ENCODE data around the gene ANKRD2.
"Not testable (repeated sequence)": the region's sequence is repeated elsewhere in the genome, so short reads cannot be mapped to it uniquely, and the experiment has no call there.

The ANKRD2 gene

DNA sequence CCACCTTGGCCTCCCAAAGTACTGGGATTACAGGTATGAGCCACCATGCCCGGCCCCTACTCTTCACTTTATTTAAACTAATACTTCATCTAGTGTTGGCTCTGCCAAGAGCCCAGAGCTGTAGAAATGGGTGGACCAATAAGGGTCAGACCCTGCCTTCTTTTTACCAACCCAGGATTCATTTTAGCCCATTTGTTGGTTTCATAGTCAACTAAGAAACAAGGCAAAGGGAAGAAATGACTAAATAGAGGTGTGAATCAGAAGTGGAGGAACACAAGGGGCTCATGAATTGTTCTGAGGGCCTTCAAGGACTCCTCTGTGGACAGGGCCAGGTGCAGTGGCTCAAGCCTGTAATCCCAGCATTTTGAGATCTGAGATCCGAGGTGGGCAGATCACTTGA is 1.1 kb downstream of the ANKRD2 start:
- Histone ChIP-seq H3K4me1 (ENCODE audit: control insufficient read depth, insufficient read depth, low read length, unreplicated experiment) (peaks cover 28% of the 10 kb centered on the region), H3K27ac (ENCODE audit: low read depth, low read length) (no peak overlapping the region), H2AFZ (ENCODE audit: low read length, unreplicated experiment) (no peak overlapping the region), H3K27me3 (ENCODE audit: insufficient read depth, low read length) (no peaks in the 10 kb centered on the region), H3K79me2 (ENCODE audit: control insufficient read depth, insufficient read depth, low read length, unreplicated experiment) (no peaks in the 10 kb centered on the region), H3K4me3 (ENCODE audit: low read depth, low read length) (no peak overlapping the region), H3K36me3 (ENCODE audit: insufficient read depth, low read length) (no peaks in the 10 kb centered on the region)

GRCh38 chr10:97574374-97575126 is 2.0 kb downstream of the ANKRD2 start:
- no peak overlapping the region for H2AFZ ChIP-seq (ENCODE audit: low read length, unreplicated experiment)
- H3K27ac ChIP-seq (ENCODE audit: low read depth, low read length): peak overlapping the region; percentile 58
- H3K4me1 ChIP-seq (ENCODE audit: control insufficient read depth, insufficient read depth, low read length, unreplicated experiment): peaks cover 28% of the 10 kb centered on the region

GRCh38 chr10:97575127-97575668 is 2.6 kb downstream of the ANKRD2 start:
- Histone ChIP-seq H3K27me3 (ENCODE audit: insufficient read depth, low read length) (no peaks in the 10 kb centered on the region), H3K79me2 (ENCODE audit: control insufficient read depth, insufficient read depth, low read length, unreplicated experiment) (no peaks in the 10 kb centered on the region), H3K27ac (ENCODE audit: low read depth, low read length) (peak overlapping the region; percentile 58), H2AFZ (ENCODE audit: low read length, unreplicated experiment) (no peak overlapping the region), H3K4me1 (ENCODE audit: control insufficient read depth, insufficient read depth, low read length, unreplicated experiment) (peaks cover 28% of the 10 kb centered on the region), H3K36me3 (ENCODE audit: insufficient read depth, low read length) (no peaks in the 10 kb centered on the region), H3K4me3 (ENCODE audit: low read depth, low read length) (no peak overlapping the region)

More at GRCh38 chr10:97574374-97575126, 2.0 kb downstream of the ANKRD2 start:
- Histone ChIP-seq H3K4me3 (ENCODE audit: low read depth, low read length) (no peak overlapping the region), H3K79me2 (ENCODE audit: control insufficient read depth, insufficient read depth, low read length, unreplicated experiment) (no peaks in the 10 kb centered on the region), H3K36me3 (ENCODE audit: insufficient read depth, low read length) (no peaks in the 10 kb centered on the region), H3K27me3 (ENCODE audit: insufficient read depth, low read length) (no peaks in the 10 kb centered on the region)

- not testable (repeated sequence) for H2AFZ ChIP-seq (ENCODE audit: low read length, unreplicated experiment); H3K27me3 ChIP-seq (ENCODE audit: insufficient read depth, low read length); H3K4me3 ChIP-seq (ENCODE audit: low read depth, low read length); H3K27ac ChIP-seq (ENCODE audit: low read depth, low read length); H3K79me2 ChIP-seq (ENCODE audit: control insufficient read depth, insufficient read depth, low read length, unreplicated experiment); H3K36me3 ChIP-seq (ENCODE audit: insufficient read depth, low read length)
- H3K4me1 ChIP-seq (ENCODE audit: control insufficient read depth, insufficient read depth, low read length, unreplicated experiment): peaks cover 28% of the 10 kb centered on the region
Measured at GRCh38 chr10:97576487-97576886, 3.9 kb downstream of the ANKRD2 start.

GRCh38 chr10:97577701-97578100 is 5.1 kb downstream of the ANKRD2 start:
- H3K79me2 ChIP-seq (ENCODE audit: control insufficient read depth, insufficient read depth, low read length, unreplicated experiment): no peaks in the 10 kb centered on the region
- H3K36me3 ChIP-seq (ENCODE audit: insufficient read depth, low read length): no peaks in the 10 kb centered on the region
- H3K4me1 ChIP-seq (ENCODE audit: control insufficient read depth, insufficient read depth, low read length, unreplicated experiment): peaks cover 24% of the 10 kb centered on the region
- no peak overlapping the region for H2AFZ ChIP-seq (ENCODE audit: low read length, unreplicated experiment)
- no peaks in the 10 kb centered on the region for H3K27me3 ChIP-seq (ENCODE audit: insufficient read depth, low read length)
- no peak overlapping the region for H3K27ac ChIP-seq (ENCODE audit: low read depth, low read length)
- no peak overlapping the region for H3K4me3 ChIP-seq (ENCODE audit: low read depth, low read length)

DNA sequence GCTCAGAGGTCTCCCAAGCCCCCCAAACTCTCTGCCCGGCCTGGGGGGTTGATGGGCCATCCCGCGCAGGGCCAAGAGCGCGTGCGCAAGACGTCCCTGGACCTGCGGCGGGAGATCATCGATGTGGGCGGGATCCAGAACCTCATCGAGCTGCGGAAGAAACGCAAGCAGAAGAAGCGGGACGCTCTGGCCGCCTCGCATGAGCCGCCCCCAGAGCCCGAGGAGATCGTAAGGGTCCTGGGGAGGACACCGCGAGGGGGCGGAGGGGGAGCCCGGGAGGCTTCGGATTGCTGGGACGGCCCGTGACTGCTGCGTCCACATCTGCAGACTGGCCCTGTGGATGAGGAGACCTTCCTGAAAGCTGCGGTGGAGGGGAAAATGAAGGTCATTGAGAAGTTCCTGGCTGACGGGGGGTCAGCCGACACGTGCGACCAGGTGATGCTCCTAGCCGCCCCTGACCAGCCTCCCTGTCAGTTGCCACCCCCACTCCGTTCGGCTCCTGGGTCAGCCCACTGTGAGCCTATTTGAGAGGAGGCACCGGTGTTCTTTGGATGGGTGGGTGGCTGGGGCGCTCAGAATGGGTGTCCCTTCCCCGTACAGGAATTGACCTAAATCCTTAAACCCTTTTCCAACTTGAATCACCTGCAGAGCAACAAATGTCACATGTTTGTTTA is 5.7 kb downstream of the ANKRD2 start:
- no peak overlapping the region for H3K27ac ChIP-seq (ENCODE audit: low read depth, low read length)
- H3K27me3 ChIP-seq (ENCODE audit: insufficient read depth, low read length): no peaks in the 10 kb centered on the region
- H3K4me3 ChIP-seq (ENCODE audit: low read depth, low read length): no peak overlapping the region
- H3K79me2 ChIP-seq (ENCODE audit: control insufficient read depth, insufficient read depth, low read length, unreplicated experiment): no peaks in the 10 kb centered on the region
- peaks cover 18% of the 10 kb centered on the region for H3K4me1 ChIP-seq (ENCODE audit: control insufficient read depth, insufficient read depth, low read length, unreplicated experiment)
- no peak overlapping the region for H2AFZ ChIP-seq (ENCODE audit: low read length, unreplicated experiment)
- no peaks in the 10 kb centered on the region for H3K36me3 ChIP-seq (ENCODE audit: insufficient read depth, low read length)

- H3K36me3 ChIP-seq (ENCODE audit: insufficient read depth, low read length): no peaks in the 10 kb centered on the region
- H3K79me2 ChIP-seq (ENCODE audit: control insufficient read depth, insufficient read depth, low read length, unreplicated experiment): no peaks in the 10 kb centered on the region
- H3K4me1 ChIP-seq (ENCODE audit: control insufficient read depth, insufficient read depth, low read length, unreplicated experiment): peaks cover 8% of the 10 kb centered on the region
- H3K4me3 ChIP-seq (ENCODE audit: low read depth, low read length): no peak overlapping the region
- no peak overlapping the region for H2AFZ ChIP-seq (ENCODE audit: low read length, unreplicated experiment)
- no peaks in the 10 kb centered on the region for H3K27me3 ChIP-seq (ENCODE audit: insufficient read depth, low read length)
- H3K27ac ChIP-seq (ENCODE audit: low read depth, low read length): no peak overlapping the region
Measured at GRCh38 chr10:97580421-97581367, 8.1 kb downstream of the ANKRD2 start.

GRCh38 chr10:97582169-97582568 is 9.6 kb downstream of the ANKRD2 start:
- Histone ChIP-seq H3K36me3 (ENCODE audit: insufficient read depth, low read length) (no peaks in the 10 kb centered on the region), H3K27me3 (ENCODE audit: insufficient read depth, low read length) (no peaks in the 10 kb centered on the region), H3K27ac (ENCODE audit: low read depth, low read length) (no peak overlapping the region)

DNA sequence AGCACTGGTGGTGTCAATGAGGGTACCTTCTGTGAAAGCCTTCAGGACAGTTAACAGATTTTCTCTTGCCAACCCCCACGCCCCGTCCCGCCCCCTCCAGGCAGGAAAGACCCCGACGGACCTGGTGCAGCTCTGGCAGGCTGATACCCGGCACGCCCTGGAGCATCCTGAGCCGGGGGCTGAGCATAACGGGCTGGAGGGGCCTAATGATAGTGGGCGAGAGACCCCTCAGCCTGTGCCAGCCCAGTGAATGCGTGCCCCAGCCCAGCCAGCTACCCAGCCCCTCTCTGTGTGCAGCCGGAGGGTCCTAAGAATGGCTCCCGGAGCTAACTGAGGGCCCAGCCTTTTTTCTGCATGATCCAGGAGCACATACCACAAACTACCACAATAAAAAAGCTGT is 10.9 kb downstream of the ANKRD2 start:
- peaks cover 8% of the 10 kb centered on the region for H3K4me1 ChIP-seq (ENCODE audit: control insufficient read depth, insufficient read depth, low read length, unreplicated experiment)
- H3K79me2 ChIP-seq (ENCODE audit: control insufficient read depth, insufficient read depth, low read length, unreplicated experiment): no peaks in the 10 kb centered on the region
- no peak overlapping the region for H3K4me3 ChIP-seq (ENCODE audit: low read depth, low read length)
- no peak overlapping the region for H2AFZ ChIP-seq (ENCODE audit: low read length, unreplicated experiment)
- H3K36me3 ChIP-seq (ENCODE audit: insufficient read depth, low read length): no peaks in the 10 kb centered on the region
- no peaks in the 10 kb centered on the region for H3K27me3 ChIP-seq (ENCODE audit: insufficient read depth, low read length)
- no peak overlapping the region for H3K27ac ChIP-seq (ENCODE audit: low read depth, low read length)

More at GRCh38 chr10:97582169-97582568, 9.6 kb downstream of the ANKRD2 start:
- peaks cover 8% of the 10 kb centered on the region for H3K4me1 ChIP-seq (ENCODE audit: control insufficient read depth, insufficient read depth, low read length, unreplicated experiment)
- H3K4me3 ChIP-seq (ENCODE audit: low read depth, low read length): no peak overlapping the region
- no peak overlapping the region for H2AFZ ChIP-seq (ENCODE audit: low read length, unreplicated experiment)
- H3K79me2 ChIP-seq (ENCODE audit: control insufficient read depth, insufficient read depth, low read length, unreplicated experiment): no peaks in the 10 kb centered on the region

DNA sequence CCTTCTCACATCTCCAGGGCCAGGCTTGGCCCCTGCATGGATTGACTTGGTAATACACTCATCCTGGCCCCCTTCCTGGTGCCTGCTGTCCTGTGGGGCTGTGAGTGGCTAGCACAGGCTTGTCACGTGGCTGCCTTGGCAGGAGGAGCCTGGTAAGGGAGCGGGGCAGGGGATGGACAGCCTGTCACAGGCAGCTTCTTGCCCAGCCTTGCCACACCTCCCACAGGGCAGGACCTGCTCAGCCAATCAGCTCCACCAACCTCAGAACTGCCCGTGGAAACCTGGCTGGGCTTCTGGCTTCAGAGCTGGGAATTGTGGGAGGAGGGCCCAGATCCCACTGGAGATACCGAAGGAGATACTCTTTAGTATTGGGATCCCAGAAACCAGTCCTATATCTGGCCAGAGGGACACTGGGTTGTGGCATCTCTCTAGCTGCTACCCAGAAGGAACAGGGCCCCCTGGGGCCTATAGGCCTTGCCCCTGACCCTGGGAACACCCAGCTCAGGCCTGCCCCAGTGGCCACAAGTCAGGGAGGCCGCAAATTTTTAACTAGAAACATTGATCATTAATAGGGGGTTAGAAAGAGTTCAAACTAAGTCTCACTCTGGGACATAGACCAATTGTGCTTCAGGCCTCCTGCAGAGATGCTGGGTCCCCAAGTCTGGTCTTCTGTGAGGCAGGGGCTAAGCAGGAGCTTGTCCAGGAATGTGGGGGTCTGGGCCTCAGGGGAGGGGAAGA is 11.7 kb downstream of the ANKRD2 start, which contains the start of gene HOGA1:
HOGA1 (plus strand) TSS at position 330 of the 738 bp plus-strand sequence; CDS start at position 645, 315 bp downstream.
- Histone ChIP-seq H3K27ac (ENCODE audit: low read depth, low read length) (no peak within 1 kb of the TSS), H3K4me3 (ENCODE audit: low read depth, low read length) (no peak within 1 kb of the TSS), H3K27me3 (ENCODE audit: insufficient read depth, low read length) (no peaks in the 10 kb centered on the region), H3K36me3 (ENCODE audit: insufficient read depth, low read length) (no peaks in the 10 kb centered on the region), H3K4me1 (ENCODE audit: control insufficient read depth, insufficient read depth, low read length, unreplicated experiment) (peaks cover 8% of the 10 kb centered on the region), H3K79me2 (ENCODE audit: control insufficient read depth, insufficient read depth, low read length, unreplicated experiment) (no peaks in the 10 kb centered on the region), H2AFZ (ENCODE audit: low read length, unreplicated experiment) (peak within 1 kb of the TSS; percentile 48)
